ENCODE results near the gene MYO1H.

MYO1H gene

GRCh38 chr12:109452489-109452888, 104.8 kb downstream of the MYO1H start:
- TF ChIP-seq MYC (IDR thresholded peaks at IDR 0.05; ENCODE audit: low read depth, low read length): no peak
- TF ChIP-seq CTCF (IDR thresholded peaks at IDR 0.05; ENCODE audit: low read depth, low read length): no peak
- TF ChIP-seq MAX (IDR thresholded peaks at IDR 0.05; ENCODE audit: low read depth, low read length): no peak
- no peak for TF ChIP-seq POLR2A (IDR thresholded peaks at IDR 0.05; ENCODE audit: extremely low read depth, insufficient read length)
- DNase-seq (ENCODE audit: low read depth): no peak

GRCh38 chr12:109455706-109456105, 108.0 kb downstream of the MYO1H start:
- DNase-seq (ENCODE audit: low read depth): no peak
- TF ChIP-seq MYC (IDR thresholded peaks at IDR 0.05; ENCODE audit: low read depth, low read length) (no peak), CTCF (IDR thresholded peaks at IDR 0.05; ENCODE audit: low read depth, low read length) (no peak), MAX (IDR thresholded peaks at IDR 0.05; ENCODE audit: low read depth, low read length) (no peak)
- H3K4me3 ChIP-seq (ENCODE audit: low read depth, low read length): no peak overlapping the region

More at GRCh38 chr12:109452489-109452888, 104.8 kb downstream of the MYO1H start:
- H3K4me3 ChIP-seq (ENCODE audit: low read depth, low read length): no peak overlapping the region

- no peak overlapping the region for H3K4me3 ChIP-seq (ENCODE audit: low read depth, low read length)
- no peak for DNase-seq (ENCODE audit: low read depth)
- TF ChIP-seq CTCF (IDR thresholded peaks at IDR 0.05; ENCODE audit: low read depth, low read length) (no peak), POLR2A (IDR thresholded peaks at IDR 0.05; ENCODE audit: extremely low read depth, insufficient read length) (no peak), MAX (IDR thresholded peaks at IDR 0.05; ENCODE audit: low read depth, low read length) (no peak), MYC (IDR thresholded peaks at IDR 0.05; ENCODE audit: low read depth, low read length) (no peak)
Observed at GRCh38 chr12:109458086-109458485, 110.4 kb downstream of the MYO1H start.

GRCh38 chr12:109458771-109459208, 111.1 kb downstream of the MYO1H start:
- no peak overlapping the region for H3K4me3 ChIP-seq (ENCODE audit: low read depth, low read length)
- TF ChIP-seq MYC (IDR thresholded peaks at IDR 0.05; ENCODE audit: low read depth, low read length): no peak
- TF ChIP-seq CTCF (IDR thresholded peaks at IDR 0.05; ENCODE audit: low read depth, low read length): no peak
- no peak for TF ChIP-seq MAX (IDR thresholded peaks at IDR 0.05; ENCODE audit: low read depth, low read length)
- no peak for TF ChIP-seq POLR2A (IDR thresholded peaks at IDR 0.05; ENCODE audit: extremely low read depth, insufficient read length)
- DNase-seq (ENCODE audit: low read depth): no peak

GRCh38 chr12:109459247-109459646, 111.5 kb downstream of the MYO1H start:
- no peak for DNase-seq (ENCODE audit: low read depth)
- H3K4me3 ChIP-seq (ENCODE audit: low read depth, low read length): no peak overlapping the region
- TF ChIP-seq CTCF (IDR thresholded peaks at IDR 0.05; ENCODE audit: low read depth, low read length): no peak
- no peak for TF ChIP-seq MAX (IDR thresholded peaks at IDR 0.05; ENCODE audit: low read depth, low read length)
- no peak for TF ChIP-seq MYC (IDR thresholded peaks at IDR 0.05; ENCODE audit: low read depth, low read length)
- no peak for TF ChIP-seq POLR2A (IDR thresholded peaks at IDR 0.05; ENCODE audit: extremely low read depth, insufficient read length)

- TF ChIP-seq MYC (IDR thresholded peaks at IDR 0.05; ENCODE audit: low read depth, low read length): no peak
- no peak for TF ChIP-seq MAX (IDR thresholded peaks at IDR 0.05; ENCODE audit: low read depth, low read length)
- no peak for TF ChIP-seq CTCF (IDR thresholded peaks at IDR 0.05; ENCODE audit: low read depth, low read length)
- no peak for TF ChIP-seq POLR2A (IDR thresholded peaks at IDR 0.05; ENCODE audit: extremely low read depth, insufficient read length)
- no peak overlapping the region for H3K4me3 ChIP-seq (ENCODE audit: low read depth, low read length)
- DNase-seq (ENCODE audit: low read depth): no peak
Observed at GRCh38 chr12:109460538-109460937, 112.8 kb downstream of the MYO1H start.
